H9 (cell line): ENCODE results near the gene OR2V1. TPM values are rescaled to one million over a fixed set of nuclear protein-coding genes. Genes with fewer than 3 reads are reported as not detected.
"Not testable (repeated sequence)": the region's sequence is repeated elsewhere in the genome, so short reads cannot be mapped to it uniquely, and the experiment has no call there.

Experiments used
- DNase-seq: peaks from one replicate; pipeline ENCODE4 v3.0.0-alpha.2; 2017
- H2AFZ ChIP-seq: one replicate; pipeline ENCODE4 v1.6.1; 2013; ENCODE audit warnings: mild to moderate bottlenecking, low read length, control low read depth, moderate library complexity
- H2AK5ac ChIP-seq: 2 replicates; pipeline ENCODE4 v1.6.1; 2013; ENCODE audit warnings: low read length, control low read depth, mixed read lengths; ENCODE audit not compliant: insufficient read length
- H2BK120ac ChIP-seq: one replicate; pipeline ENCODE4 v1.6.1; 2013; ENCODE audit warnings: low read depth, mild to moderate bottlenecking, low read length, control low read depth, inconsistent platforms; ENCODE audit not compliant: poor library complexity, severe bottlenecking
- H2BK12ac ChIP-seq: 2 replicates; pipeline ENCODE4 v1.6.1; 2013; ENCODE audit warnings: low read length, control low read depth, mixed read lengths, low read depth; ENCODE audit not compliant: insufficient read length
- H2BK15ac ChIP-seq: 2 replicates; pipeline ENCODE4 v1.6.1; 2013; ENCODE audit warnings: low read depth, low read length, control low read depth
- H2BK20ac ChIP-seq: one replicate; pipeline ENCODE4 v1.6.1; 2013; ENCODE audit warnings: low read depth, mild to moderate bottlenecking, low read length, control low read depth, inconsistent platforms; ENCODE audit not compliant: poor library complexity, severe bottlenecking
- H2BK5ac ChIP-seq: 2 replicates; pipeline ENCODE4 v1.6.1; 2013; ENCODE audit warnings: low read length, control low read depth, mixed read lengths; ENCODE audit not compliant: insufficient read length
- H3K14ac ChIP-seq: 2 replicates; pipeline ENCODE4 v1.6.1; 2013; ENCODE audit warnings: low read length, control low read depth; ENCODE audit not compliant: insufficient read depth
- H3K18ac ChIP-seq: 2 replicates; pipeline ENCODE4 v1.6.1; 2013; ENCODE audit warnings: low read depth, mild to moderate bottlenecking, mixed read lengths, low read length, control low read depth; ENCODE audit not compliant: insufficient read length
- H3K23ac ChIP-seq: 2 replicates; pipeline ENCODE4 v1.6.1; 2013; ENCODE audit warnings: low read length, control low read depth, mixed read lengths, low read depth; ENCODE audit not compliant: insufficient read length
- H3K23me2 ChIP-seq: 2 replicates; pipeline ENCODE4 v1.6.1; 2013; ENCODE audit warnings: low read depth, mild to moderate bottlenecking, mixed read lengths, low read length, control low read depth; ENCODE audit not compliant: insufficient read length, poor library complexity, severe bottlenecking
- H3K27ac ChIP-seq: 2 replicates; pipeline ENCODE4 v1.5.1; 2013; ENCODE audit warnings: low read length, control low read depth, mixed read lengths, low read depth; ENCODE audit not compliant: insufficient read length
- H3K27me3 ChIP-seq: 2 replicates; pipeline ENCODE4 v1.6.1; 2013; ENCODE audit warnings: low read length, control low read depth, inconsistent platforms; ENCODE audit not compliant: insufficient read depth
- H3K4ac ChIP-seq: 2 replicates; pipeline ENCODE4 v1.6.1; 2013; ENCODE audit warnings: low read depth, mild to moderate bottlenecking, control low read depth, inconsistent platforms, low read length, moderate library complexity
- H3K4me1 ChIP-seq: 2 replicates; pipeline ENCODE4 v1.6.1; 2013; ENCODE audit warnings: low read length, control low read depth, inconsistent platforms; ENCODE audit not compliant: insufficient read depth
- H3K4me2 ChIP-seq: 2 replicates; pipeline ENCODE4 v1.6.1; 2013; ENCODE audit warnings: low read length, control low read depth, mixed read lengths; ENCODE audit not compliant: insufficient read length, insufficient read depth
- H3K56ac ChIP-seq: 2 replicates; pipeline ENCODE4 v1.6.1; 2013; ENCODE audit warnings: low read depth, mild to moderate bottlenecking, mixed read lengths, low read length, control low read depth; ENCODE audit not compliant: insufficient read length
- H3K79me1 ChIP-seq: 2 replicates; pipeline ENCODE4 v1.6.1; 2013; ENCODE audit warnings: low read depth, mild to moderate bottlenecking, moderate library complexity, low read length, control low read depth, inconsistent platforms; ENCODE audit not compliant: insufficient read depth, poor library complexity, severe bottlenecking
- H3K79me2 ChIP-seq: 2 replicates; pipeline ENCODE4 v1.6.1; 2013; ENCODE audit warnings: low read length, control low read depth, inconsistent platforms; ENCODE audit not compliant: insufficient read depth
- H3K9ac ChIP-seq: 2 replicates; pipeline ENCODE4 v1.6.1; 2013; ENCODE audit warnings: low read length, control low read depth, mixed read lengths; ENCODE audit not compliant: insufficient read length; ENCODE audit errors: extremely low read depth
- H3K9me3 ChIP-seq: one replicate; pipeline ENCODE4 v1.6.1; 2013; ENCODE audit warnings: low read depth, low read length, inconsistent platforms; ENCODE audit not compliant: control insufficient read depth
- H3T11ph ChIP-seq: one replicate; pipeline ENCODE4 v1.6.1; 2013; ENCODE audit warnings: mild to moderate bottlenecking, low read length, control low read depth, inconsistent platforms
- H4K20me1 ChIP-seq: one replicate; pipeline ENCODE4 v1.6.1; 2013; ENCODE audit not compliant: control insufficient read depth, insufficient read length, insufficient read depth
- H4K5ac ChIP-seq: 2 replicates; pipeline ENCODE4 v1.6.1; 2013; ENCODE audit warnings: low read depth, mild to moderate bottlenecking, mixed read lengths, low read length, control low read depth; ENCODE audit not compliant: insufficient read length
- H4K8ac ChIP-seq: replicated peaks from 2 replicates; pipeline ENCODE4 v1.6.1; 2013; ENCODE audit warnings: low read length, control low read depth, mixed read lengths, low read depth; ENCODE audit not compliant: insufficient read length
- H4K91ac ChIP-seq: 2 replicates; pipeline ENCODE4 v1.6.1; 2013; ENCODE audit warnings: low read depth, mild to moderate bottlenecking, moderate library complexity, mixed read lengths, low read length, control low read depth; ENCODE audit not compliant: insufficient read length
- H3K27ac Mint-ChIP-seq, 3 experiments: 2 replicates in 2 of 3; 3 replicates in 1 of 3; pipeline ENCODE4 v1.8.0; 2020 to 2021; ENCODE audit warnings: mixed read lengths in 3 of 3, mild to moderate bottlenecking in 1 of 3, moderate library complexity in 1 of 3
- H3K27me3 Mint-ChIP-seq: 2 replicates; pipeline ENCODE4 v1.8.0; 2021; ENCODE audit warnings: low read depth, mild to moderate bottlenecking, moderate library complexity, mixed read lengths
- H3K36me3 Mint-ChIP-seq, 3 experiments: 2 replicates in 2 of 3; 3 replicates in 1 of 3; pipeline ENCODE4 v1.8.0; 2020 to 2021; ENCODE audit warnings: low read depth in 3 of 3, mixed read lengths in 3 of 3; ENCODE audit not compliant: insufficient read depth in 1 of 3
- H3K4me1 Mint-ChIP-seq, 2 experiments: 2 replicates each; pipeline ENCODE4 v1.8.0; 2020; ENCODE audit warnings: mixed read lengths in 2 of 2
- H3K4me3 Mint-ChIP-seq, 2 experiments: 2 replicates in 1 of 2; 3 replicates in 1 of 2; pipeline ENCODE4 v1.8.0; 2020 to 2021; ENCODE audit warnings: mild to moderate bottlenecking in 2 of 2, mixed read lengths in 2 of 2, moderate library complexity in 1 of 2
- H3K9me3 Mint-ChIP-seq, 2 experiments: 2 replicates in 1 of 2; 3 replicates in 1 of 2; pipeline ENCODE4 v1.8.0; 2020; ENCODE audit warnings: mild to moderate bottlenecking in 2 of 2, mixed read lengths in 2 of 2, moderate library complexity in 1 of 2
- WGBS: extraction: QIAGEN DNeasy Blood & Tissue Kit; methylation state at CpG from one replicate; pipeline ENCODE4 v1.1.7; 2013; ENCODE audit warnings: missing lambda C conversion rate, low lambda C conversion rate, mixed read lengths; ENCODE audit not compliant: insufficient read length; ENCODE audit errors: extremely low coverage; 5-methylcytosine and 5-hydroxymethylcytosine counted together
- total RNA-seq: library from RNA; stranded (reverse); gene quantifications from 2 replicates; pipeline ENCODE4 v1.2.1, GENCODE V29; 2021
- TF ChIP-seq, protein P1 (sequence below): fragments of 200-600 bp; sonication (generic); conservative IDR thresholded peaks from 3 replicates; pipeline ENCODE4 v1.8.0; 2021; ENCODE audit warnings: antibody characterized with exemption, mild to moderate bottlenecking

Gene OR2V1
- total RNA-seq, 1 experiment from 2014 or later, result not detected

DNA sequence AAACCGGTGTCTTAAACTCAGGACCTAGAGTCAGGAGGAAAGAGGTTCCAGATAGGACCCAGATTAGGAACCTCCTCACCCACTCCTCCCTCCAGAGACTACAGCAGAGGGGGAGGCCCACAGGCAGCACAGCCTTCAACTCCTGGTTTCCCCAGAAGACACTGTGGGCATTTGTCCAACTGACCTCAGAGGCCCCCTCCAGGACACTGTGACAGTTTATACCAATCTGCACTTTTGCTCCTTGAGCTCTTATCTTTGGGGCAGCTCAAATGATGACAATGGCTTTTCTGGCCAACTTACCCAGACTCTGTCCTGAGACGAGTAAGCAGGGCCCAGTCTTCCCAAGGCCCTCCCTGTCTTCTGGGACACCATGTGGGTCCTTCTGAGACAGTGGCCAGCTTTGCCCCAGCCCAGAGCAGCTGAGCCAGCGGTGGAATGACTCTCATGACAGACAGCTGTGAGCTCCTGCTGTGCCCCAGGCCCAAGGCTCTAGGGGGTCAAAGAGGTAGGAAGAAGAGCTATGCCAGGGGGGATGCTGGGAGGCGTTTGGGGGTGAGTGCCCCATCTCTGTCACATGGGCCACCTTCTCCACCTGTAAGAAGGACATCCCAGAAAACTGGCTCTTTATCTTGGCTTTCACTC lies 30.7 kb upstream of the OR2V1 start:
- H3K56ac ChIP-seq, result no peak overlapping the region
- H3K27ac Mint-ChIP-seq, result peak overlapping the region in 1 of 3 experiments; percentile 99; a peak in 2 of 7 replicates

DNA sequence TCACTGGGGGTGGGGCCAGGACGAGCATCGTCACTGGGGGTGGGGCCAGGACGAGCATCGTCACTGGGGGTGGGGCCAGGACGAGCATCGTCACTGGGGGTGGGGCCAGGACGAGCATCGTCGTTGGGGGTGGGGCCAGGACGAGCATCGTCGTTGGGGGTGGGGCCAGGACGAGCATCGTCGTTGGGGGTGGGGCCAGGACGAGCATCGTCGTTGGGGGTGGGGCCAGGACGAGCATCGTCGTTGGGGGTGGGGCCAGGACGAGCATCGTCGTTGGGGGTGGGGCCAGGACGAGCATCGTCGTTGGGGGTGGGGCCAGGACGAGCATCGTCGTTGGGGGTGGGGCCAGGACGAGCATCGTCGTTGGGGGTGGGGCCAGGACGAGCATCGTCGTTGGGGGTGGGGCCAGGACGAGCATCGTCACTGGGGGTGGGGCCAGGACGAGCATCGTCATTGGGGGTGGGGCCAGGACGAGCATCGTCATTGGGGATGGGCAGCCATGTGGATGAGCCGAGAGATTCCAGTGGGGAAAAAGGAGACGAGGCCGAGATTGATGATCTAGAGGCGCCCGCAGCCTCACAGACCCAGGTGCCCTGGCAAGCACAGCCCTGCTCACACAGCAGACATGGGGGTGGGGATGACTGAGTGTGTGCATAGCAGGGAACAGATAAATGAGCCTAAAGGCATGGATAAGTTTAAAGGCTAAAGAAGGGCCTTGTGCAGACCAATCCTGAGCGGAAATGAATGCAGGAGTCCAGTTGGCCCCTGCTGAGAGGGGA lies 30.0 kb upstream of the OR2V1 start:
- H3K23me2 ChIP-seq, H3K4me1 ChIP-seq, H3K79me2 ChIP-seq, H4K20me1 ChIP-seq, H3K4me2 ChIP-seq, H2BK20ac ChIP-seq, H2AFZ ChIP-seq, H3K9me3 Mint-ChIP-seq, H2BK15ac ChIP-seq, H3K36me3 Mint-ChIP-seq, H3K4ac ChIP-seq, H3K27me3 ChIP-seq, H3K23ac ChIP-seq, H3K56ac ChIP-seq, H3K9ac ChIP-seq, H2BK120ac ChIP-seq, H2AK5ac ChIP-seq, H3K79me1 ChIP-seq, H3K9me3 ChIP-seq, H4K91ac ChIP-seq, H4K8ac ChIP-seq, H3K27ac ChIP-seq, H4K5ac ChIP-seq: not testable (repeated sequence)
- peak overlapping the region; percentile 44 to 99 (median 77); a peak in 3 of 7 replicates for H3K27ac Mint-ChIP-seq
- H3K4me1 Mint-ChIP-seq, result peaks cover 19 to 28% of the 10 kb centered on the region in 2 experiments
- H3K4me3 Mint-ChIP-seq, result peak overlapping the region; percentile 56 to 70; a peak in 4 of 5 replicates
- Histone ChIP-seq H3K18ac (peak overlapping the region; percentile 89), H3T11ph (peak overlapping the region; percentile 10), H2BK5ac (peak overlapping the region; percentile 65), H2BK12ac (peak overlapping the region; percentile 84), H3K14ac (peak overlapping the region; percentile 45; the same call in 1 of the 2 replicates)
- WGBS, result no CpG with 5 or more reads among the region's 48 CpGs
- peak; percentile 77 for DNase-seq
- H3K27me3 Mint-ChIP-seq, result peaks cover 39% of the 10 kb centered on the region

More for the DNA sequence above, 30.7 kb upstream of the OR2V1 start:
- Mint-ChIP-seq H3K36me3 (no peaks in the 10 kb centered on the region; a peak in 1 of 7 replicates), H3K27me3 (peaks cover 42% of the 10 kb centered on the region), H3K9me3 (no peaks in the 10 kb centered on the region; a peak in 4 of 5 replicates), H3K4me3 (peak overlapping the region; percentile 56 to 70; a peak in 3 of 5 replicates), H3K4me1 (peaks cover 19 to 28% of the 10 kb centered on the region in 2 experiments)
- Histone ChIP-seq H3K18ac (peak overlapping the region; percentile 89), H3K9me3 (no peaks in the 10 kb centered on the region), H3K9ac (no peak overlapping the region), H4K8ac (no peak overlapping the region), H2BK15ac (no peak overlapping the region), H3K23ac (no peak overlapping the region), H3K23me2 (peaks cover 8% of the 10 kb centered on the region), H2AK5ac (no peak overlapping the region), H2AFZ (no peak overlapping the region), H2BK20ac (no peak overlapping the region), H3K79me1 (no peaks in the 10 kb centered on the region), H3K27ac (no peak overlapping the region), H2BK12ac (peak overlapping the region; percentile 84), H3K27me3 (no peaks in the 10 kb centered on the region), H4K5ac (no peak overlapping the region), H4K20me1 (no peaks in the 10 kb centered on the region), H3K4me1 (no peaks in the 10 kb centered on the region), H3K4ac (no peak overlapping the region; the same call in 1 of the 2 replicates), H3K4me2 (no peak overlapping the region), H3K14ac (peak overlapping the region; percentile 45; the same call in 1 of the 2 replicates), H2BK5ac (no peak overlapping the region), H4K91ac (no peak overlapping the region), H3K79me2 (no peaks in the 10 kb centered on the region), H2BK120ac (no peak overlapping the region), H3T11ph (peak overlapping the region; percentile 10)
- no CpG with 5 or more reads among the region's 4 CpGs for WGBS
- DNase-seq, result no peak
- TF ChIP-seq, protein P1, sequence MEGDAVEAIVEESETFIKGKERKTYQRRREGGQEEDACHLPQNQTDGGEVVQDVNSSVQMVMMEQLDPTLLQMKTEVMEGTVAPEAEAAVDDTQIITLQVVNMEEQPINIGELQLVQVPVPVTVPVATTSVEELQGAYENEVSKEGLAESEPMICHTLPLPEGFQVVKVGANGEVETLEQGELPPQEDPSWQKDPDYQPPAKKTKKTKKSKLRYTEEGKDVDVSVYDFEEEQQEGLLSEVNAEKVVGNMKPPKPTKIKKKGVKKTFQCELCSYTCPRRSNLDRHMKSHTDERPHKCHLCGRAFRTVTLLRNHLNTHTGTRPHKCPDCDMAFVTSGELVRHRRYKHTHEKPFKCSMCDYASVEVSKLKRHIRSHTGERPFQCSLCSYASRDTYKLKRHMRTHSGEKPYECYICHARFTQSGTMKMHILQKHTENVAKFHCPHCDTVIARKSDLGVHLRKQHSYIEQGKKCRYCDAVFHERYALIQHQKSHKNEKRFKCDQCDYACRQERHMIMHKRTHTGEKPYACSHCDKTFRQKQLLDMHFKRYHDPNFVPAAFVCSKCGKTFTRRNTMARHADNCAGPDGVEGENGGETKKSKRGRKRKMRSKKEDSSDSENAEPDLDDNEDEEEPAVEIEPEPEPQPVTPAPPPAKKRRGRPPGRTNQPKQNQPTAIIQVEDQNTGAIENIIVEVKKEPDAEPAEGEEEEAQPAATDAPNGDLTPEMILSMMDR, result no peak
